GM12864 (cell line): Measurements from ENCODE around the gene ASIC3.

Source experiments
- DNase-seq: peaks from one replicate; pipeline ENCODE4 v3.0.0-alpha.2; 2011; ENCODE audit warnings: low read depth
- H3K4me3 ChIP-seq: 2 replicates; pipeline ENCODE4 v1.5.1; 2011; ENCODE audit warnings: mild to moderate bottlenecking, low read depth, low read length, control low read depth
- TF ChIP-seq, protein P1 (sequence below): IDR thresholded peaks from 2 replicates; pipeline ENCODE4 v1.5.1; 2011; ENCODE audit warnings: low read depth, mild to moderate bottlenecking, moderate library complexity, low read length, control low read depth, inconsistent platforms; ENCODE audit errors: missing control alignments

The ASIC3 gene

DNA sequence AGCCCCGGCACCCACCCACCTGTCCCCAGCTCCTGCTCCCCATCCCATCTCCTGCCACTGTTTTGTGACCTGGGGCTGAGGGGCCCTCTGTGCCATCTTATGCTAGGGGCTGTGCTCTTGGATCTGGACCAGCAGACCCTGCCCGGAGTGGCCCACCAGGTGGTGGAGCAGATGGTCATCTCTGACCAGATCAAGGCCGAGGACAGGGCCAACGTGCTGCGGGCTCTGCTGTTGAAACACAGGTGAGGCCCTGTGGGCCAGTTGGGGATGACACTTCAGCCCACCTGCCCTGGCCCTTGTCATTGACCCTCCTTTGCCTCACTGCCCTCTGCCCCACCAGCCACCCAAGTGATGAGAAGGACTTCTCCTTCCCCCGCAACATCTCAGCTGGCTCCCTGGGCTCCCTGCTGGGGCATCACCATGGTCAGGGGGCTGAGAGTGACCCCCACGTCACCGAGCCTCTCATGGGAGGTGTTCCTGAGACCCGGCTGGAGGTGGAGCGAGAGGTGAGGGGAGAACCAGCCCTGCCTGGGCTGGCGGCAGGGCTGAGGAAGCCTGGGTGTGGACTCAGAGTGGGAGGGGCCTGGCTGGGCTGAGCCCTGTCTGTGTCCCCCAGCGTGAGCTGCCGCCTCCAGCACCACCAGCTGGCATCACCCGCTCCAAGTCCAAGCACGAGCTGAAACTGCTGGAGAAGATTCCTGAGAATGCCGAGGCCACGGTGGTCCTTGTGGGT is 21.7 kb downstream of the ASIC3 start:
- no peak overlapping the region for H3K4me3 ChIP-seq
- DNase-seq: no peak
- TF ChIP-seq, protein P1, sequence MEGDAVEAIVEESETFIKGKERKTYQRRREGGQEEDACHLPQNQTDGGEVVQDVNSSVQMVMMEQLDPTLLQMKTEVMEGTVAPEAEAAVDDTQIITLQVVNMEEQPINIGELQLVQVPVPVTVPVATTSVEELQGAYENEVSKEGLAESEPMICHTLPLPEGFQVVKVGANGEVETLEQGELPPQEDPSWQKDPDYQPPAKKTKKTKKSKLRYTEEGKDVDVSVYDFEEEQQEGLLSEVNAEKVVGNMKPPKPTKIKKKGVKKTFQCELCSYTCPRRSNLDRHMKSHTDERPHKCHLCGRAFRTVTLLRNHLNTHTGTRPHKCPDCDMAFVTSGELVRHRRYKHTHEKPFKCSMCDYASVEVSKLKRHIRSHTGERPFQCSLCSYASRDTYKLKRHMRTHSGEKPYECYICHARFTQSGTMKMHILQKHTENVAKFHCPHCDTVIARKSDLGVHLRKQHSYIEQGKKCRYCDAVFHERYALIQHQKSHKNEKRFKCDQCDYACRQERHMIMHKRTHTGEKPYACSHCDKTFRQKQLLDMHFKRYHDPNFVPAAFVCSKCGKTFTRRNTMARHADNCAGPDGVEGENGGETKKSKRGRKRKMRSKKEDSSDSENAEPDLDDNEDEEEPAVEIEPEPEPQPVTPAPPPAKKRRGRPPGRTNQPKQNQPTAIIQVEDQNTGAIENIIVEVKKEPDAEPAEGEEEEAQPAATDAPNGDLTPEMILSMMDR: no peak

DNA sequence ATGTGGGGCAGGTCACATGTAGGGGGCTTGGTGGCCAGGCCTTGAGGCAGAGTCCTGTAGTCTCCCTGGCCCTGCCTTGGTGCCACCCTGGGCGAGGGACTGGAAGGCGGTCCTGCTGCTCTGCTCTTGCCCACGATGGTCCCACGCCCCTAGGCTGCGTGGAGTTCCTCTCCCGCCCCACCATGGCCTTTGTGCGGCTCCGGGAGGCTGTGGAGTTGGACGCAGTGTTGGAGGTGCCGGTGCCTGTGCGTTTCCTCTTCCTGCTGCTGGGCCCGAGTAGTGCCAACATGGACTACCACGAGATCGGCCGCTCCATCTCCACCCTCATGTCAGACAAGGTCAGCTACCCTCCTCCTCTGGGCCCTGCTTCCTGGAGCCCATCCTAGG is 22.2 kb downstream of the ASIC3 start:
- no peak for DNase-seq
- TF ChIP-seq, protein P1: no peak
- no peak overlapping the region for H3K4me3 ChIP-seq

DNA sequence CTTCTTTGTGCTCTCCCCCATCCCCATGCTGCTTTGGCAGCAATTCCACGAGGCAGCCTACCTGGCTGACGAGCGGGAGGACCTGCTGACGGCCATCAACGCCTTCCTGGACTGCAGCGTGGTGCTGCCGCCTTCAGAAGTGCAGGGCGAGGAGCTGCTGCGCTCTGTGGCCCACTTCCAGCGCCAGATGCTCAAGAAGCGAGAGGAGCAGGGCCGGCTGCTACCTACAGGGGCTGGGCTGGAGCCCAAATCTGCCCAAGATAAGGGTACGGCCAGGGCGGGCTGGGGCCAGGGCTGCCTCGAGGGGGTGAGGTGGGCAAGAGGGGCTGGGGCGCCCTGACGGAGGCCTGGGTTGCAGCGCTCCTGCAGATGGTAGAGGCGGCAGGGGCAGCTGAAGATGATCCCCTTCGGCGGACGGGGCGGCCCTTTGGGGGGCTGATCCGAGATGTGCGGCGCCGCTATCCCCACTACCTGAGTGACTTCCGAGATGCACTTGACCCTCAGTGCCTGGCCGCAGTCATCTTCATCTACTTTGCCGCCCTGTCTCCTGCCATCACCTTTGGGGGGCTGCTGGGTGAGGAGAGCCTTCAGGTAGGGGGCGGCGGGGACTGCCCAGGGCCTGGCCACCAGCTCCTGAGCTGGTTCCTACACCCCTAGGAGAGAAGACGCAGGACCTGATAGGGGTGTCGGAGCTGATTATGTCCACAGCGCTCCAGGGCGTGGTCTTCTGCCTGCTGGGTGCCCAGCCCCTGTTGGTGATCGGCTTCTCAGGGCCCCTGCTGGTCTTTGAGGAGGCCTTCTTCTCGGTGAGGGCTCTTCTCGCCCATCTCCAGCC is 22.9 kb downstream of the ASIC3 start:
- TF ChIP-seq, protein P1: no peak
- H3K4me3 ChIP-seq: no peak overlapping the region
- DNase-seq: no peak

DNA sequence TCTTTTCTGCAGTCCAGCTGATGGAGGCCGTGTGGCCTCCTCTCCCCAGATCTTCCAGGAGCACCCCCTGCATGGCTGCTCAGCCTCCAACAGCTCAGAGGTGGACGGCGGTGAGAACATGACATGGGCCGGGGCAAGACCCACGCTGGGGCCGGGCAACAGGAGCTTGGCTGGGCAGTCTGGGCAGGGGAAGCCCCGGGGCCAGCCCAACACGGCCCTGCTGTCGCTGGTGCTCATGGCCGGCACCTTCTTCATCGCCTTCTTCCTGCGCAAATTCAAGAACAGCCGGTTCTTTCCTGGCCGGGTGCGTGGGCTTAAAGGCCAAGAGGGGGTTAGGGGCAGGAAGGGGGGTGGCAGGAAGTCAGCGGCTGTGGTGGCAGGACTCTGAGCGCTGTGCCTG is 25.7 kb downstream of the ASIC3 start:
- TF ChIP-seq, protein P1: no peak
- H3K4me3 ChIP-seq: no peak overlapping the region
- no peak for DNase-seq

DNA sequence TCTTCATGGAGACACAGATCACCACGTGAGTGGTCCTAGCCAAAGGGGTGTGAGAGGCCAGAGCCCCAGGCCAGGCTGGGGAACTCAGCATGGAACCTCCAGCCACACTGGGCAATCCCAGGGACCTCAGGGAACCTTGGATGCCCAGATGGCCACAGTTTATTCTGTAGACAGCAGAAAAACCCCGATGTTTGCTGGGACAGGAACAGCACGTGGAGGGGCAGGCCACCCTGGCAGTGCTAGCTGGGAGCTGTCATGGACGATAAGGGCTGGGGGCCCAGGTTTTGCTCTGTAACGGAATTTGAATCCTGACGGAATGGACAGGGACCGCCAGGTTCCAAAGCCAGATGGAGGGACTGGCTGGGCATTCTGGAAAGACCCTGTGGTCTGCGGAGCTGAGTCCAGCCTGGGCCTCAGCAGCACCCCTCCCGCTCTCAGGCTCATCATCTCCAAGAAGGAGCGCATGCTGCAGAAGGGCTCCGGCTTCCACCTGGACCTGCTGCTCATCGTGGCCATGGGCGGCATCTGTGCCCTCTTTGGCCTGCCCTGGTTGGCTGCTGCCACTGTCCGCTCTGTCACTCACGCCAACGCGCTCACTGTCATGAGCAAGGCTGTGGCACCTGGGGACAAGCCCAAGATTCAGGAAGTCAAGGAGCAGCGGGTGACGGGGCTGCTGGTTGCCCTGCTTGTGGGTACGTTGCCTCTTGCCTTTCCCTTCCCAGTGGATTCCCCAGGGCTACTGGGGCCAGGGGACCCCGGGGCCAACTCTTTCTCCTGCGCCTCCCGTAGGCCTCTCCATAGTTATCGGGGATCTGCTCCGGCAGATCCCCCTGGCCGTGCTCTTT is 26.7 kb downstream of the ASIC3 start:
- no peak for DNase-seq
- no peak overlapping the region for H3K4me3 ChIP-seq
- TF ChIP-seq, protein P1: no peak

DNA sequence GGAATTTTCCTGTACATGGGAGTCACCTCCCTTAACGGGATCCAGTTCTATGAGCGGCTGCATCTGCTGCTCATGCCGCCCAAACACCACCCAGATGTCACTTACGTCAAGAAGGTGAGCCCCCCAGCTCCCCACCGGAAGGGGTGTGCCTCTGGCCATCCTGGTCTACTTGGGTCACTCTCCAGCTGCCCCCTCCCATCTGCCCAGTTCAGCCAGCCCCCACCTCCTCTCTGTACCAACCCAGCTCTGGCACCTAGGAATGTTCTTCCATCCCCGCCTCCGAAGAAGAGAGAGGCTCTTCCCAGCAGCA is 27.3 kb downstream of the ASIC3 start:
- TF ChIP-seq, protein P1: no peak
- H3K4me3 ChIP-seq: no peak overlapping the region
- no peak for DNase-seq
